SK-N-SH treated with all-trans-retinoic acid at 6 μM for 48 hours (cell line): ENCODE measurements around the gene ZBTB46.
"Not testable (repeated sequence)": the region's sequence is repeated elsewhere in the genome, so short reads cannot be mapped to it uniquely, and the experiment has no call there.

ENCODE experiments used
- ATAC-seq: fragments of 200-7000 bp; cut with Tn5 transposase; 3 replicates; pipeline ENCODE4 v1.9.1; 2020; ENCODE audit warnings: mild to moderate bottlenecking, moderate library complexity
- ARNTL ChIP-seq: fragments of 450-650 bp; formaldehyde crosslinking; IDR thresholded peaks from 2 replicates; pipeline ENCODE4 v1.5.0; 2020; ENCODE audit warnings: low read depth, mild to moderate bottlenecking, moderate library complexity, borderline replicate concordance
- CSDC2 ChIP-seq: fragments of 250-450 bp; sonication (Bioruptor Pico); IDR thresholded peaks from 2 replicates; pipeline ENCODE4 v1.5.0; 2020; ENCODE audit warnings: mild to moderate bottlenecking, moderate library complexity
- ESRRG ChIP-seq: fragments of 250-450 bp; sonication (Bioruptor Pico); IDR thresholded peaks from 2 replicates; pipeline ENCODE4 v1.6.1; 2021; ENCODE audit warnings: mild to moderate bottlenecking
- OSR1 ChIP-seq: fragments of 250-450 bp; sonication (Bioruptor Pico); IDR thresholded peaks from 2 replicates; pipeline ENCODE4 v1.8.0; 2022; ENCODE audit warnings: moderate library complexity, mild to moderate bottlenecking, inconsistent platforms
- PPARA ChIP-seq: fragments of 250-450 bp; sonication (Bioruptor Pico); IDR thresholded peaks from 2 replicates; pipeline ENCODE4 v1.5.0; 2020; ENCODE audit warnings: mild to moderate bottlenecking, borderline replicate concordance
- RARB ChIP-seq: fragments of 250-450 bp; sonication (Bioruptor Pico); IDR thresholded peaks from 2 replicates; pipeline ENCODE4 v1.8.0; 2021; ENCODE audit warnings: mild to moderate bottlenecking, moderate library complexity
- SNAI2 ChIP-seq: fragments of 250-450 bp; sonication (Bioruptor Pico); IDR thresholded peaks from 2 replicates; pipeline ENCODE4 v1.5.0; 2020; ENCODE audit warnings: mild to moderate bottlenecking, moderate library complexity
- TOX ChIP-seq: fragments of 250-450 bp; sonication (Bioruptor Pico); IDR thresholded peaks from 2 replicates; pipeline ENCODE4 v1.8.0; 2021; ENCODE audit warnings: mild to moderate bottlenecking, moderate library complexity, borderline replicate concordance
- ZC3H10 ChIP-seq: fragments of 250-450 bp; sonication (Bioruptor Pico); IDR thresholded peaks from 2 replicates; pipeline ENCODE4 v1.5.1; 2021; ENCODE audit warnings: mild to moderate bottlenecking, moderate library complexity
- ZFP3 ChIP-seq: fragments of 250-450 bp; sonication (Bioruptor Pico); IDR thresholded peaks from 2 replicates; pipeline ENCODE4 v1.5.0; 2020; ENCODE audit warnings: mild to moderate bottlenecking, moderate library complexity
- ZFP30 ChIP-seq: fragments of 450-650 bp; formaldehyde crosslinking; IDR thresholded peaks from 2 replicates; pipeline ENCODE4 v1.5.0; 2022; ENCODE audit warnings: mild to moderate bottlenecking, moderate library complexity
- ZNF565 ChIP-seq: fragments of 450-650 bp; formaldehyde crosslinking; conservative IDR thresholded peaks from 2 replicates; pipeline ENCODE4 v1.5.0; 2020; ENCODE audit warnings: low read depth, mild to moderate bottlenecking, moderate library complexity
- ZNF70 ChIP-seq: fragments of 450-650 bp; formaldehyde crosslinking; IDR thresholded peaks from 2 replicates; pipeline ENCODE4 v1.5.0; 2020; ENCODE audit warnings: mild to moderate bottlenecking, moderate library complexity
- TF ChIP-seq, protein P1 (sequence below): fragments of 250-450 bp; sonication (Bioruptor Pico); IDR thresholded peaks from 2 replicates; pipeline ENCODE4 v1.5.0; 2020; ENCODE audit warnings: mild to moderate bottlenecking, moderate library complexity
- TF ChIP-seq, protein P2 (sequence below): fragments of 250-450 bp; sonication (Bioruptor Pico); IDR thresholded peaks from 2 replicates; pipeline ENCODE4 v1.5.1; 2020; ENCODE audit warnings: low read depth, mild to moderate bottlenecking, moderate library complexity
- TF ChIP-seq, protein P3 (sequence below): fragments of 250-450 bp; sonication (Bioruptor Pico); IDR thresholded peaks from 2 replicates; pipeline ENCODE4 v1.8.0; 2021; ENCODE audit warnings: low read depth, mild to moderate bottlenecking, moderate library complexity, borderline replicate concordance

ZBTB46 gene

DNA sequence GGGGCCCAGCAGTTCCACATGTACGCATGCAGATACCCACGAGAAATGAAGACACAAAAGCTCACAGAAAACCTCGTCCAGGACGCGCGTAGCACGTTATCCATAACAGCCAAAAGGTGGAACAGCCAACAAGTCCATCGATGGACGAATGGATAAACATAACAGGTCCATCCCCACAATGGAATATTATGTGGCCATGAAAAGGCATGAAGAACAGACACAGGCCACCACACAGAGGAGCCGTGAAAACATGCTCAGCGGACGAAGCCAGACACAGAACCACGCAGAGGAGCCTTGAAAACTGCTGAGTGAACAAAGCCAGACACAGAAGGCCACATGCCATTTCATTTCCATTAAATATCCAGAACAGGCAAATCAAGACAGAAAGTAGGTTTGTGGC lies 53.5 kb downstream of the ZBTB46 start:
- no peak for TF ChIP-seq ZFP3
- TF ChIP-seq ZNF70, result no peak
- TF ChIP-seq CSDC2, result no peak
- TF ChIP-seq, protein P1, sequence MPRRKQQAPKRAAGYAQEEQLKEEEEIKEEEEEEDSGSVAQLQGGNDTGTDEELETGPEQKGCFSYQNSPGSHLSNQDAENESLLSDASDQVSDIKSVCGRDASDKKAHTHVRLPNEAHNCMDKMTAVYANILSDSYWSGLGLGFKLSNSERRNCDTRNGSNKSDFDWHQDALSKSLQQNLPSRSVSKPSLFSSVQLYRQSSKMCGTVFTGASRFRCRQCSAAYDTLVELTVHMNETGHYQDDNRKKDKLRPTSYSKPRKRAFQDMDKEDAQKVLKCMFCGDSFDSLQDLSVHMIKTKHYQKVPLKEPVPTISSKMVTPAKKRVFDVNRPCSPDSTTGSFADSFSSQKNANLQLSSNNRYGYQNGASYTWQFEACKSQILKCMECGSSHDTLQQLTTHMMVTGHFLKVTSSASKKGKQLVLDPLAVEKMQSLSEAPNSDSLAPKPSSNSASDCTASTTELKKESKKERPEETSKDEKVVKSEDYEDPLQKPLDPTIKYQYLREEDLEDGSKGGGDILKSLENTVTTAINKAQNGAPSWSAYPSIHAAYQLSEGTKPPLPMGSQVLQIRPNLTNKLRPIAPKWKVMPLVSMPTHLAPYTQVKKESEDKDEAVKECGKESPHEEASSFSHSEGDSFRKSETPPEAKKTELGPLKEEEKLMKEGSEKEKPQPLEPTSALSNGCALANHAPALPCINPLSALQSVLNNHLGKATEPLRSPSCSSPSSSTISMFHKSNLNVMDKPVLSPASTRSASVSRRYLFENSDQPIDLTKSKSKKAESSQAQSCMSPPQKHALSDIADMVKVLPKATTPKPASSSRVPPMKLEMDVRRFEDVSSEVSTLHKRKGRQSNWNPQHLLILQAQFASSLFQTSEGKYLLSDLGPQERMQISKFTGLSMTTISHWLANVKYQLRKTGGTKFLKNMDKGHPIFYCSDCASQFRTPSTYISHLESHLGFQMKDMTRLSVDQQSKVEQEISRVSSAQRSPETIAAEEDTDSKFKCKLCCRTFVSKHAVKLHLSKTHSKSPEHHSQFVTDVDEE (CRISPR knock-in tag), result no peak
- TF ChIP-seq RARB (CRISPR knock-in tag), result no peak
- no peak for TF ChIP-seq ESRRG (CRISPR knock-in tag)
- no peak for TF ChIP-seq ZC3H10 (CRISPR knock-in tag)
- ATAC-seq, result no peak

DNA sequence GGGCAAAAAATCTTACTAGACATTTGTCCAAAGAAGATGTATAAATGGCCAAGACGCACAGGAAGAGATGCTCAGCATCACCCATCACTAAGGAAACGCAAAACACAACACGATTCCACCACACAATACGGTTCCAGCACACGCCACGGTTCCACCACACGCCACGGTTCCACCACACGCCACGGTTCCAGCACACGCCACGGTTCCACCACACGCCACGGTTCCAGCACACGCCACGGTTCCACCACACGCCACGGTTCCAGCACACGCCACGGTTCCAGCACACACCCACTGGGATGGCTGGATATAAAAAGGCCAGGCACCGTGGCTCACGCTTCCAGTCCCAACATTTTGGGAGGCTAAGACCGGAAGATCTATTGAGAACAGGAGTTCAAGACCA lies 54.2 kb downstream of the ZBTB46 start:
- not testable (repeated sequence) for ATAC-seq

DNA sequence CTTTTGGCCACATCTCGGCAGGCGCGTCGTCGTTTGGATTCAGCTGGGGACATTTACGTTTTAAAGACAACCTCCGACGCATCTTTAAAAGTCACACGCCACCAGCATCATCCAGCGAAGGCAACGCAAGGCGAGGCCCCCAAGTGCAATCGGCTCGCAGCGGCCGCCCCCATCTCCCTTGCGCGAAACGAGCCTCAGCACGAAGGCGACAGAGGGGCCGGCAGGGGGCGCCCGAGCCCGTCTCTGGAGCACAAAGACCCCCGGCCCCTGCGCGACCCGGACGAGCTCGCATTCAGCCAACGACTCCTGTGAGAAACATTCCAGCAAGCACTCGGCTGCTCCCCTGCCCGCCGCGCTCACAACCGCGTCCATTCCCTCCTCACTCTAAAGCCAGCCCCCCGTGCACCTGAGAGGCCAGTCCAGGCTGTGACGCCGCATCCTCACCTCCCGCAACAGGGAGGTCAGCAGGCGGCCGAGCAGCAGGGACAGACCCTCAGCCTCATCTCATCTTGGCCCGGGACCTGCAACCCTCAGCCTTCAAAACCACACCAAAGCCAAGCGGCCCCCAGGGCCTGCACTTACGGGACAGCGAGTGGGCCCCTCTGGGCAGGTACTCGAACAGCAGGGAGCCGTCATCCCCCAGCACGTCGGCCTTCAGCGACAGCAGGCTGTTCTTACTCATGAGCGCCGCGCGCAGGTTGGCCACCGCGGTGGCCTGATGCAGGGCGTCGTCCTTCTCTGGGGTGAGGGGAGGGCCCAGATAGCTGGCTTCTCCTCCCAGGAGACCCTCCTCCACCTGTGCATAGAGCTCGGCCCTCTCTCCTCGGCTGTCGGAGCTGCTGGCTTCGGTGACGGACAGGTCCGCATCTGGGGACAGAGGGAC lies 55.7 kb downstream of the ZBTB46 start:
- TF ChIP-seq ZNF70 (no peak), ZFP30 (CRISPR knock-in tag) (no peak), ZNF565 (no peak), OSR1 (CRISPR knock-in tag) (no peak)
- ATAC-seq, result peak; percentile 85

DNA sequence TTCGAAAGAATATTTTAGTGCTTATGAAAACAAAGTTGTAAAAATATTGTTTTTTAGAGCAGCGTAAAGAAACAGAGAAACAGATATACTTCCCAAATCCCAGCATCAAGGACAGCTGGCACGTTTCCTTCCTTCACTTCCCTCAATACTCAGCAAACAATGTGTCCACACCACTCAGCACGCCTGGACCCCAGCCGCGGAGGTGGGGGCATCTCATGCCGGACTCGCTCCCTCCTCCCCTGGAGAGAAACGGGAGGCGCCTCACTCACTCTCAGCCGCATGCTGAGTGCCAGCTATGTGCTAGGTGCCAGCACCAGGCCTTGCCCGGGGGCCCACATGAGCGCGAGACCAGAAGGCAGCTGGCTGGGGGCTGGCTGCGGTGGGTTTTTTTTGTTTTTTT lies 56.8 kb downstream of the ZBTB46 start:
- no peak for ATAC-seq
- no peak for TF ChIP-seq OSR1 (CRISPR knock-in tag)
- TF ChIP-seq, protein P2, sequence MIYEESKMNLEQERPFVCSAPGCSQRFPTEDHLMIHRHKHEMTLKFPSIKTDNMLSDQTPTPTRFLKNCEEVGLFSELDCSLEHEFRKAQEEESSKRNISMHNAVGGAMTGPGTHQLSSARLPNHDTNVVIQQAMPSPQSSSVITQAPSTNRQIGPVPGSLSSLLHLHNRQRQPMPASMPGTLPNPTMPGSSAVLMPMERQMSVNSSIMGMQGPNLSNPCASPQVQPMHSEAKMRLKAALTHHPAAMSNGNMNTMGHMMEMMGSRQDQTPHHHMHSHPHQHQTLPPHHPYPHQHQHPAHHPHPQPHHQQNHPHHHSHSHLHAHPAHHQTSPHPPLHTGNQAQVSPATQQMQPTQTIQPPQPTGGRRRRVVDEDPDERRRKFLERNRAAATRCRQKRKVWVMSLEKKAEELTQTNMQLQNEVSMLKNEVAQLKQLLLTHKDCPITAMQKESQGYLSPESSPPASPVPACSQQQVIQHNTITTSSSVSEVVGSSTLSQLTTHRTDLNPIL (CRISPR knock-in tag), result no peak
- TF ChIP-seq TOX, result no peak
- TF ChIP-seq PPARA (CRISPR knock-in tag), result no peak
- TF ChIP-seq, protein P1 (CRISPR knock-in tag), result no peak
- no peak for TF ChIP-seq ZFP3
- no peak for TF ChIP-seq RARB (CRISPR knock-in tag)
- TF ChIP-seq, protein P3, sequence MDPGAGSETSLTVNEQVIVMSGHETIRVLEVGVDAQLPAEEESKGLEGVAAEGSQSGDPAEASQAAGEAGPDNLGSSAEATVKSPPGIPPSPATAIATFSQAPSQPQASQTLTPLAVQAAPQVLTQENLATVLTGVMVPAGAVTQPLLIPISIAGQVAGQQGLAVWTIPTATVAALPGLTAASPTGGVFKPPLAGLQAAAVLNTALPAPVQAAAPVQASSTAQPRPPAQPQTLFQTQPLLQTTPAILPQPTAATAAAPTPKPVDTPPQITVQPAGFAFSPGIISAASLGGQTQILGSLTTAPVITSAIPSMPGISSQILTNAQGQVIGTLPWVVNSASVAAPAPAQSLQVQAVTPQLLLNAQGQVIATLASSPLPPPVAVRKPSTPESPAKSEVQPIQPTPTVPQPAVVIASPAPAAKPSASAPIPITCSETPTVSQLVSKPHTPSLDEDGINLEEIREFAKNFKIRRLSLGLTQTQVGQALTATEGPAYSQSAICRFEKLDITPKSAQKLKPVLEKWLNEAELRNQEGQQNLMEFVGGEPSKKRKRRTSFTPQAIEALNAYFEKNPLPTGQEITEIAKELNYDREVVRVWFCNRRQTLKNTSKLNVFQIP (CRISPR knock-in tag), result no peak
- no peak for TF ChIP-seq CSDC2
- TF ChIP-seq ZNF565, result no peak

DNA sequence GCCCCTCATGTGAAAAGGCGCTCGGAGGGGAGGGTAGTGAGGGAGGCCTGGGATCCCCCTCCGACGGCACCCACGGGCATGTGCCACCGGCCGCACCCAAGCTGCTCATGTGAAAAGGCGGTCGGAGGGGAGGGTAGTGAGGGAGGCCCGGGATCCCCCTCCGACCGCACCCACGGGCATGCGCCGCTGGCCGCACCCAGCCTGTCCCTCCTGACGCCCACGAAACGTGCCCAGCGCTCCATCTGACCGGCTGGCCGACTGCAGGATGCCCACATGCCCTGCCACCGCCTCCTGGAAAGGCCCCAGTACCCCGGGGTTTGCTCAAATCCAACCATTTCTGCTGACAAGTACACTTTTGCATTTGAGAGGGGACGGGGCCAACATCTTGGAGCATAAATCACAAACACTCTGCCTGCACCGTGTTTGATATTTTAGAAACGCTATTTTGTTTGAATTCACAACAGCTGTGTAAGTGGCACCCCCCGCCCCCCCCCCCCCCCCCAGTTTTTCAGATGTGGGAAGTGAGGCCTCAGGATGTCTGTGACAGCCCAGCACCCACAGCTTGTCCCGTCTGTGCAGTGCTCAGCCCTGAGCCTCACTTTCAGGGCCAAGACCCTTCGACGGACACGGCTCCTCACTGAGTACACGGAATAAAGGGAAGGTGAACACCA lies 57.4 kb downstream of the ZBTB46 start:
- ATAC-seq, result no peak
- no peak for TF ChIP-seq ZNF70
- TF ChIP-seq ZFP30 (CRISPR knock-in tag), result no peak
- TF ChIP-seq, protein P1 (CRISPR knock-in tag), result no peak
- TF ChIP-seq RARB (CRISPR knock-in tag), result no peak
- TF ChIP-seq ARNTL, result no peak
- TF ChIP-seq ZFP3, result no peak
- no peak for TF ChIP-seq ZNF565
- TF ChIP-seq OSR1 (CRISPR knock-in tag), result no peak
- TF ChIP-seq, protein P3 (CRISPR knock-in tag), result no peak
- no peak for TF ChIP-seq ESRRG (CRISPR knock-in tag)
- no peak for TF ChIP-seq CSDC2
- no peak for TF ChIP-seq SNAI2 (CRISPR knock-in tag)
